ENCODE data around the gene TCN1.

GRCh38 chr11:59804061-59804460 is 62.2 kb downstream of the TCN1 start:
- TF ChIP-seq CTCF (IDR thresholded peaks at IDR 0.05) (no peak), EZH2 (IDR thresholded peaks at IDR 0.05) (no peak), EZH2phosphoT487 (IDR thresholded peaks at IDR 0.05) (no peak)
